Measurements from ENCODE around the gene ERAS.
"Not testable (repeated sequence)": the region's sequence is repeated elsewhere in the genome, so short reads cannot be mapped to it uniquely, and the experiment has no call there.

The ERAS gene

GRCh38 chrX:48848847-48849246 lies 22.5 kb downstream of the ERAS start:
- no peak for DNase-seq (ENCODE audit: extremely low spot score)
- POLR2A ChIA-PET: no interaction called here
- no peak for TF ChIP-seq CTCF (IDR thresholded peaks at IDR 0.05; ENCODE audit: control extremely low read depth, extremely low read depth, low read depth, missing control alignments)
- CTCF ChIA-PET: interaction anchor here (0.9 to 1.2 kb wide), 2 partner anchors 23 to 43 kb away, joined by 3 read pairs; partner anchors contain the start of gene ERAS

GRCh38 chrX:48852857-48853256 lies 26.5 kb downstream of the ERAS start:
- TF ChIP-seq CTCF (IDR thresholded peaks at IDR 0.05; ENCODE audit: control extremely low read depth, extremely low read depth, low read depth, missing control alignments): no peak
- no peak for DNase-seq (ENCODE audit: extremely low spot score)
- ChIA-PET CTCF (no interaction called here), POLR2A (no interaction called here)

GRCh38 chrX:48853494-48853893 lies 27.2 kb downstream of the ERAS start:
- DNase-seq (ENCODE audit: extremely low spot score); POLR2A ChIA-PET; CTCF ChIA-PET: not testable (repeated sequence)

GRCh38 chrX:48854121-48854804 lies 27.9 kb downstream of the ERAS start:
- DNase-seq (ENCODE audit: extremely low spot score); POLR2A ChIA-PET; CTCF ChIA-PET: not testable (repeated sequence)

GRCh38 chrX:48854898-48855297 lies 28.6 kb downstream of the ERAS start:
- ChIA-PET CTCF (no interaction called here), POLR2A (no interaction called here)
- no peak for DNase-seq (ENCODE audit: extremely low spot score)
- no peak for TF ChIP-seq CTCF (IDR thresholded peaks at IDR 0.05; ENCODE audit: control extremely low read depth, extremely low read depth, low read depth, missing control alignments)

- TF ChIP-seq CTCF (IDR thresholded peaks at IDR 0.05; ENCODE audit: control extremely low read depth, extremely low read depth, low read depth, missing control alignments): no peak
- no peak for DNase-seq (ENCODE audit: extremely low spot score)
- ChIA-PET CTCF (no interaction called here), POLR2A (no interaction called here)
Measured at GRCh38 chrX:48864210-48864609, 37.9 kb downstream of the ERAS start.

GRCh38 chrX:48872017-48872416 lies 45.7 kb downstream of the ERAS start:
- DNase-seq (ENCODE audit: extremely low spot score); POLR2A ChIA-PET; CTCF ChIA-PET: not testable (repeated sequence)

GRCh38 chrX:48876944-48877343 lies 50.6 kb downstream of the ERAS start:
- DNase-seq (ENCODE audit: extremely low spot score); POLR2A ChIA-PET: not testable (repeated sequence)
- CTCF ChIA-PET: interaction anchor here (1.0 kb wide), 1 partner anchor 10 kb away, joined by 3 read pairs; no protein-coding TSS in a partner anchor

All from GM10248 (cell line).